ENCODE results near the gene CABLES2. TPM values are rescaled to one million over a fixed set of nuclear protein-coding genes. Genes with fewer than 3 reads are reported as not detected.
"Not testable (repeated sequence)": the region's sequence is repeated elsewhere in the genome, so short reads cannot be mapped to it uniquely, and the experiment has no call there.

The CABLES2 gene
- total and polyA plus RNA-seq, 2 of the 4 experiments (the other 2 are of a cell fraction), result 1.4 to 5.1 TPM

DNA sequence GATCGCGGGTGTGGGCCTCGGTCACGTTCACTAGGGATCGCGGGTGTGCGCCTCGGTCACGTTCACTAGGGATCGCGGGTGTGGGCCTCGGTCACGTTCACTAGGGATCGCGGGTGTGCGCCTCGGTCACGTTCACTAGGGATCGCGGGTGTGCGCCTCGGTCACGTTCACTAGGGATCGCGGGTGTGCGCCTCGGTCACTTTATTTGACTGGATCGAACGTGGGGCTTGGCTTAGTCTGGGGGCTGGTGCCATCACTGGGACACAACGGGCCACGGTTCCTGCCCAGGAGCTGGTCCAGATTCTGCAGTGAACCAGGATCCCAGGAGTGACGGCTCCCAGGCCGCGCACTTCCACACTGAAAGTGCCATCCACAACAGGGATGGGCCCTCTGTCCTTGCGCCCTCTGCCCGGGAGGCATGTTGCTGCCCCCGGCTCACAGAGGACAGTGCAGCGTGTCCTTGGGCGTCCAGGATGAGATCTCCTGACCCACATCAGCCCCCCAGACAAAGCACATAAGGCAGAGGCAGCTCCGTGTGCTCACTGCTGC is 33.4 kb downstream of the CABLES2 start:
- H3K27me3 ChIP-seq (ENCODE audit: control insufficient read depth, insufficient read depth, low read length); H2BK5ac ChIP-seq (ENCODE audit: low read depth, low read length, poor library complexity, severe bottlenecking); H4K5ac ChIP-seq (ENCODE audit: low read depth, low read length); H3K18ac ChIP-seq (ENCODE audit: low read depth, low read length); H3K36me3 ChIP-seq (ENCODE audit: control insufficient read depth, insufficient read depth, low read length); H4K91ac ChIP-seq (ENCODE audit: insufficient read depth, low read depth, low read length); H2BK120ac ChIP-seq (ENCODE audit: low read depth, low read length); dilution Hi-C loops (cut with HindIII; ENCODE audit: low sequenced_read_pairs, unreplicated experiment); H3K14ac ChIP-seq (replicated peaks; ENCODE audit: low read depth, low read length); in situ Hi-C loops (cut with MboI; ENCODE audit: low sequenced_read_pairs); POLR2A ChIA-PET (ENCODE audit: unreplicated experiment); ATAC-seq (ENCODE audit: low read depth); H3K4me3 ChIP-seq (ENCODE audit: insufficient read depth, low read depth, low read length); H4K20me1 ChIP-seq (ENCODE audit: insufficient read depth, low read length); H3K9ac ChIP-seq (ENCODE audit: low read depth, low read length); DNase-seq; H3K4me2 ChIP-seq (ENCODE audit: low read depth, low read length); H3K56ac ChIP-seq (ENCODE audit: extremely low read depth, insufficient read depth, low read length); H4K8ac ChIP-seq (ENCODE audit: low read depth in 2 of 2, low read length in 2 of 2); BruUV-seq (replicated peaks); H3K27ac ChIP-seq (ENCODE audit: insufficient read depth, low read length); H2BK20ac ChIP-seq (ENCODE audit: low read depth, low read length); H3K9me3 ChIP-seq (ENCODE audit: control insufficient read depth, insufficient read depth, low read length); H3K23ac ChIP-seq (ENCODE audit: low read depth, low read length); H2BK15ac ChIP-seq (ENCODE audit: low read depth, low read length); H3K79me1 ChIP-seq (ENCODE audit: low read depth in 1 of 2, low read length in 2 of 2): not testable (repeated sequence)
- 86% methylated on average over 15 of the region's 40 CpGs; no CpG with 5 or more reads in 1 of the 2 experiments for WGBS, 2 experiments (ENCODE audit: extremely low coverage in 2 of 2, insufficient read length in 1 of 2)
- peak overlapping the region; percentile 82 for H2AK9ac ChIP-seq (replicated peaks; ENCODE audit: low read depth, low read length, poor library complexity)
- intact Hi-C loops (cut with micrococcal nuclease), result loop anchor here (2.0 kb wide), 1 partner anchor 71 kb away; the partner anchor contains the start of gene ADRM1
- peaks cover 44% of the 10 kb centered on the region for H3K4me1 ChIP-seq (ENCODE audit: control insufficient read depth, insufficient read depth, low read length)
- H2AK5ac ChIP-seq (ENCODE audit: low read depth, low read length), result 0 out of 2 replicates have a peak overlapping the region, but pooled peaks have one; percentile 8
- H3K4ac ChIP-seq (ENCODE audit: low read depth, low read length), result peak overlapping the region; percentile 52; the same call in 1 of the 2 replicates
- peak overlapping the region; percentile 14 for H2AFZ ChIP-seq (replicated peaks; ENCODE audit: low read length, poor library complexity)
- H3K9me1 ChIP-seq (ENCODE audit: insufficient read depth, low read length), result peaks cover 13% of the 10 kb centered on the region; the same call in 1 of the 2 replicates
- CTCF ChIA-PET, result interaction anchor here (0.9 to 1.8 kb wide), 3 partner anchors 8 to 9 kb away, joined by 3 to 6 read pairs (median 4); no protein-coding TSS in a partner anchor

Data from IMR-90 (cell line).